Measurements from ENCODE around the gene SP7. TPM values are rescaled to one million over a fixed set of nuclear protein-coding genes. Genes with fewer than 3 reads are reported as not detected.
A peak's percentile ranks its signal among the peaks of the same experiment; 100 is the strongest.

SP7 gene
- total and polyA plus RNA-seq, 12 donors, result not detected

DNA sequence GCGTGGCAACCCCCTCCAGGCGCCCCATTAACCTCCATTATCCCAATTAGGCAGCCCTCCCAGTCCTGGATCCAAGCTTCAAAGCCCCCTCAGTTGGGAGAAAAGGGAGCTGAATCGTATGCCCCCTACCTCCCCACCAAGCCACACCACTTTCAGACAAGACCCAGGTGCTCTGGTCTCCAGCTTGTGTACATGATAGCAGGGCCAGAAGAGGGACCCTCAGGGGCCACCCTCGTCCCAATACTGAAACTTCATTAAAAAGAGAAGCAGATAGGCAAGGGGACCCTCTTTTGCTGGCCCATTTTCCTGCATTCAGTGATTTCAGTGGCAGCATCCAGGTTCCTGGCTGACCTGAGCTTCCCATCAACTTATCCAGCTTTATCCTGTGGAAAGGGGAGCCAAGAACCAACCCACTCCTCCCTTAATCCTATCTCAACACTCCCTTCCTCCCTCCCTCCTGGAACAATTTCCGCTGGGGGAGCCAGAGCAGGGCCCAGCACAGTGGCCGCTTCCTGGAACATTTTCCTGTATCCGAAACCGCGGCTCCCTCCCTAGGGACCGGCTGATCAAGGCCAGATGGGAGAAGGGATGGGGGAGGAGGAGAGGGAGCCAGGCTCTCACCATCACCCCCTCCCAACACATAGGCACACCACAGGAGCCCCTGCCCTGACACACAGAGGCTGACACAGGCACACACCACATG, 9.5 kb upstream of the SP7 start:
- WGBS, 2 donors, result 21 to 22% methylated on average over 10 of the region's 10 CpGs
- intact Hi-C loops (cut with DNase I), result loop anchor here in 7 of 10 donors (1.0 to 2.0 kb wide), 3 partner anchors 19 to 21 kb away; no protein-coding TSS in a partner anchor
- DNase-seq, result peak; percentile 73 to 79

GRCh38 chr12:53344824-53345485, 8.8 kb upstream of the SP7 start:
- H3K4me1 ChIP-seq, result peaks cover 5 to 23% (median 16%) of the 10 kb centered on the region in 9 donors
- no peaks in the 10 kb centered on the region for H3K36me3 ChIP-seq
- intact Hi-C loops (cut with DNase I), result loop anchor here in 7 of 10 donors (1.0 to 2.0 kb wide), 3 partner anchors 18 to 21 kb away; no protein-coding TSS in a partner anchor
- peak overlapping the region; percentile 42 to 82 (median 71) for H3K4me3 ChIP-seq
- peak; percentile 58 to 90 (median 77) for TF ChIP-seq CTCF (IDR thresholded peaks at IDR 0.05)
- no peaks in the 10 kb centered on the region for H3K27me3 ChIP-seq
- WGBS, 2 donors, result 0 to 1% methylated on average over 44 to 49 of the region's 50 CpGs
- H3K27ac ChIP-seq, result peak overlapping the region; percentile 55 to 93 (median 86)
- peak; percentile 91 to 97 (median 95) for ATAC-seq
- H3K9me3 ChIP-seq, result no peaks in the 10 kb centered on the region
- peak; percentile 80 to 82 for DNase-seq

More for the DNA sequence above, 9.5 kb upstream of the SP7 start:
- H3K27ac ChIP-seq, result peak overlapping the region in 9 of 10 donors; percentile 77 to 93 (median 86)
- H3K9me3 ChIP-seq, result no peaks in the 10 kb centered on the region
- TF ChIP-seq CTCF (IDR thresholded peaks at IDR 0.05), result peak in 3 of 9 donors; percentile 3 to 32 (median 13)
- peak overlapping the region; percentile 42 to 82 (median 71) for H3K4me3 ChIP-seq
- ATAC-seq, result peak; percentile 58 to 91 (median 71)
- H3K4me1 ChIP-seq, result peaks cover 5 to 23% (median 16%) of the 10 kb centered on the region in 9 donors
- no peaks in the 10 kb centered on the region for H3K36me3 ChIP-seq
- H3K27me3 ChIP-seq, result no peaks in the 10 kb centered on the region

GRCh38 chr12:53344487-53344823, 8.3 kb upstream of the SP7 start:
- intact Hi-C loops (cut with DNase I), result loop anchor here in 2 of 10 donors (2.0 kb wide), 2 partner anchors 18 to 20 kb away; no protein-coding TSS in a partner anchor
- ATAC-seq (no peak), DNase-seq (no peak)
- H3K9me3 ChIP-seq, result no peaks in the 10 kb centered on the region
- TF ChIP-seq CTCF (IDR thresholded peaks at IDR 0.05), result no peak
- 2 to 4% methylated on average over 19 of the region's 19 CpGs for WGBS, 2 donors
- H3K4me3 ChIP-seq, result peak overlapping the region; percentile 42 to 82 (median 71)
- H3K27ac ChIP-seq, result peak overlapping the region in 9 of 10 donors; percentile 55 to 93 (median 86)
- H3K27me3 ChIP-seq, result no peaks in the 10 kb centered on the region
- H3K4me1 ChIP-seq, result peaks cover 5 to 23% (median 16%) of the 10 kb centered on the region in 9 donors
- no peaks in the 10 kb centered on the region for H3K36me3 ChIP-seq

GRCh38 chr12:53343969-53344368, 7.8 kb upstream of the SP7 start:
- no peak for DNase-seq

More at GRCh38 chr12:53343969-53344368, 7.8 kb upstream of the SP7 start:
- intact Hi-C loops (cut with DNase I), result loop anchor here in 2 of 10 donors (2.0 kb wide), 2 partner anchors 17 to 19 kb away; no protein-coding TSS in a partner anchor
- peak overlapping the region in 3 of 10 donors; percentile 65 to 74 (median 71) for H3K4me3 ChIP-seq
- 93 to 94% methylated on average over 4 of the region's 4 CpGs for WGBS, 2 donors
- H3K9me3 ChIP-seq, result no peaks in the 10 kb centered on the region
- no peak for TF ChIP-seq CTCF (IDR thresholded peaks at IDR 0.05)
- no peak for ATAC-seq
- peak overlapping the region in 1 of 10 donors; percentile 91 for H3K27ac ChIP-seq
- H3K27me3 ChIP-seq, result peaks cover 0 to 4% (median 0%) of the 10 kb centered on the region in 7 donors
- H3K36me3 ChIP-seq, result no peaks in the 10 kb centered on the region
- peaks cover 5 to 23% (median 16%) of the 10 kb centered on the region in 9 donors for H3K4me1 ChIP-seq
